GM18873 (cell line): ENCODE data around the gene RAN.

ENCODE experiments used
- ATAC-seq: cut with Tn5 transposase; IDR thresholded peaks from one replicate; pipeline ENCODE4 v1.9.1; 2021; ENCODE audit warnings: mild to moderate bottlenecking, moderate library complexity, moderate number of reproducible peaks; ENCODE audit not compliant: unreplicated experiment, low FRiP score

RAN gene

DNA sequence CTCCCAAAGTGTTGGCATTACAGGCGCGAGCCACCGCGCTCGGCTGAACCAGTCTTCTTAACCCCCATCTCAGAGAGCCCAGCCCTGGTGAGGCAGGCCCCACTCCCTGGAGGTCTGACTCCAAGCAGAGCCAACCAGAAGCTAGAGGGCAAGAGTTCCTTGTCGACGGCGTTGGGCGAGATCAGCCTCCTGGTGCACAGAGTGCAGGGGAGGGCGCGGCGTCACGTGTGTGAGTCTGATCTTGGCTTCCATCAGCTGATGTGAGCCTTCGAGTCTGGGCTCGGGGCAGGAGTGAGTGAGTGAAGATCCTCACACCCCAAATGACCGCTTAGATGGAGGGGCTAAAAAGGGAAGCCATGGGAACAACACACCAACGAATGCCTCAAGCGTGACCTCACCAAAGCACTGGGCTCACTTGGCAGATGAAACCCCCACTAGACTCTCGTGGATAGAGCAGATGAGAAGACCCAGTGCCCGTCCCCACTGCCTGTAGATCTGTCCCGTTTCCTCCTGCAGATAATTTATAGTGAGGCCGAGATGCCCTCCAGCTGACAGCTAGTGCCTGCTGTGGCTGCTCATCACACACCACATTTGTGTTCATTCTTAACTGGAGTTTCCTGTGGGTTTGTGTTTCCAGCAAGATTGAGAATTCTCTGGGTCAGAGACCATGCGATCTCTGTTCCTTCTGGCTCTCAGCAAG is 53.2 kb downstream of the RAN start:
- ATAC-seq, result no peak

DNA sequence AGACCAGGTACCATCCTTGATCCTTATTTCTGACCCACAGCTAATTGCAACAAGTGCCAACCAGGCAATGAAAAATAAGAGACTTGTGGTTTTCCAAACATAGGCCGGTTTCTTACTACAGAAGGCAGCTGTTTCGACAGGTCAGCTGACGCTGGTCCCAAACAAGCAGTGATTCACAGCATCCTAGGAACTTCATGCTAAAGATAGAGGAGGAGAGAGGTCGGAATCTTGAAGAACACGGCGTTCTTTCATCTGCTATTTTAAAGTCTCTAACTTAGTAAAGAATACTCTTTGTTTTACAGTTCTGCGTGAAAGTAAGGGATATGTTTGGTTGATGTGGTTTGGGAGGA is 53.8 kb downstream of the RAN start:
- no peak for ATAC-seq
